ENCODE data around the gene AUH. TPM values are rescaled to one million over a fixed set of nuclear protein-coding genes. Genes with fewer than 3 reads are reported as not detected.

The AUH gene
- total and polyA plus RNA-seq, 2 donors (not counting 1 experiment from before 2014, with no cell fraction given) = 5.2 to 29.1 TPM

DNA sequence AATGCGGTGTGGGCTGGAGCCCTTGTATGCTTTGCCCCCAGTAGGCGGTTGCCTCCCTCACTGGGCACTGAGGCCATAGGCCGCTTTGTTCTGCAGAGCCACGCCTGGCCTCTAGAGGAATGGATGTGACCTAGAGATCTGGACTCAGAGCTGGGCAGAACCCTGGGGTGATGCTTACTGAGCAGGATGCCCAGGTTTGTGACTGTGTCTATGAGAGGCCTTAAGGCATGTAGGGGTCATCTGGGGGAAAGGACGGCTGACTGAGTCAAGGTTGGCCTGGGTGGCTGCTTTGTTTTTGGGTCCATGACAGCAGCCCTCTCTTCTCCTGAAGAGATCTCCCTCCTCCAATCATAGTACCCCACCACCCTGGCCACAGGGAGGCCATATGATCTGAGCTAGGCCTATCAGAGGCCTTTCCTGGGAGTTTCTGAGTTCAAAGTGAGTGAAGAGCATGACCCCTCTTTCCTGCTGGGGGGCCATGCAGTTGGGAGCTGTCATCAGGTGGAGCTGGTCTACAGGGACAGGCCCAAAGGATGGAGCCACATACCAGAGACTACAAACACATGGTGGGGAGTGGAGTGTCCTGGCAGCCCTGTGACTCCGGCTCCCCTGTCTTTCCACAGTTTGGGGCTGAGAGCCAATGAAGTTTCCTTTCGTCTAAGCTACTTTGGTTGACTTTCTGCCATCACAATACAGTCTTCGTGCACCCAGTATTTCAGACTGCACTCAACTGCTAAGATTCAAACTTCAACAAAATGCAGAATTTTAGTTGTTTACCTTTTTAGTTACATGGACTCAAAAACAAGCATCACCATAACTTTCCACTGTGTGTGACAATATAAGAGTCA is 165.4 kb downstream of the AUH start:
- H3K36me3 ChIP-seq (replicated peaks in 1 of 2; ENCODE audit: control extremely low read depth in 1 of 2, control insufficient read depth in 1 of 2, extremely low read depth in 1 of 2, insufficient read depth in 2 of 2, low read length in 1 of 2) = no peaks in the 10 kb centered on the region
- no peak overlapping the region for H3K4me3 ChIP-seq (ENCODE audit: control extremely low read depth in 1 of 5, extremely low read depth in 1 of 5, insufficient read depth in 1 of 5, low read depth in 2 of 5, low read length in 4 of 5)
- H3K9ac ChIP-seq (ENCODE audit: low read length) = no peak overlapping the region
- H3K9me3 Mint-ChIP-seq (ENCODE audit: insufficient read depth) = peaks cover 3% of the 10 kb centered on the region
- no peak for DNase-seq
- no peaks in the 10 kb centered on the region for H4K20me1 ChIP-seq (ENCODE audit: control insufficient read depth, insufficient read depth, low read length, poor library complexity, severe bottlenecking)
- ATAC-seq (ENCODE audit: low read depth) = no peak
- WGBS (ENCODE audit: insufficient coverage) = 93% methylated on average over 7 of the region's 8 CpGs
- intact Hi-C loops (cut with micrococcal nuclease) = no loop called here
- no peak overlapping the region for H3K27ac ChIP-seq (ENCODE audit: low read length in 2 of 2)
- H3K27me3 ChIP-seq (replicated peaks in 1 of 4; ENCODE audit: control extremely low read depth in 1 of 4, control insufficient read depth in 3 of 4, insufficient read depth in 4 of 4, low read length in 3 of 4) = no peaks in the 10 kb centered on the region
- no peak overlapping the region for H2AFZ ChIP-seq (ENCODE audit: insufficient read depth, low read depth, low read length, poor library complexity, severe bottlenecking)
- H3K4me2 ChIP-seq (replicated peaks; ENCODE audit: low read depth, low read length, poor library complexity, severe bottlenecking) = no peak overlapping the region
- POLR2A ChIA-PET = no interaction called here
- CTCF ChIA-PET = interaction anchor here (1.5 kb wide), 1 partner anchor 18 kb away, joined by 3 read pairs; no protein-coding TSS in a partner anchor
- TF ChIP-seq CTCF (IDR thresholded peaks at IDR 0.05) (no peak), EZH2 (IDR thresholded peaks at IDR 0.05; ENCODE audit: borderline replicate concordance, insufficient read depth, low read depth, low read length, poor library complexity, severe bottlenecking) (no peak)
- no peaks in the 10 kb centered on the region for H3K27me3 Mint-ChIP-seq
- no peak overlapping the region for H3K4me3 Mint-ChIP-seq
- peaks cover 31 to 40% of the 10 kb centered on the region in 2 donors for H3K4me1 ChIP-seq (ENCODE audit: control insufficient read depth in 2 of 2, insufficient read depth in 2 of 2, low read length in 2 of 2)
- H3K4me1 Mint-ChIP-seq = peaks cover 31% of the 10 kb centered on the region
- no peaks in the 10 kb centered on the region for H3K79me2 ChIP-seq (ENCODE audit: control insufficient read depth, insufficient read depth, low read length)
- no peak overlapping the region for H3K27ac Mint-ChIP-seq
- H3K9me3 ChIP-seq (ENCODE audit: control extremely low read depth in 1 of 3, control insufficient read depth in 2 of 3, insufficient read depth in 1 of 3, low read length in 2 of 3) = peaks cover 0 to 5% (median 0%) of the 10 kb centered on the region in 3 donors

GRCh38 chr9:91195372-91196012 is 166.2 kb downstream of the AUH start:
- H3K4me3 ChIP-seq (ENCODE audit: control extremely low read depth in 1 of 5, extremely low read depth in 1 of 5, insufficient read depth in 1 of 5, low read depth in 2 of 5, low read length in 4 of 5) = no peak overlapping the region
- intact Hi-C loops (cut with micrococcal nuclease) = no loop called here
- Mint-ChIP-seq H3K27me3 (no peaks in the 10 kb centered on the region), H3K27ac (no peak overlapping the region), H3K4me3 (no peak overlapping the region), H3K9me3 (ENCODE audit: insufficient read depth) (peaks cover under 1% of the 10 kb centered on the region), H3K4me1 (peaks cover 33% of the 10 kb centered on the region)
- DNase-seq (no peak), ATAC-seq (ENCODE audit: low read depth) (no peak)
- TF ChIP-seq EZH2 (IDR thresholded peaks at IDR 0.05; ENCODE audit: borderline replicate concordance, insufficient read depth, low read depth, low read length, poor library complexity, severe bottlenecking) = no peak
- no peak for TF ChIP-seq CTCF (IDR thresholded peaks at IDR 0.05)
- H3K79me2 ChIP-seq (ENCODE audit: control insufficient read depth, insufficient read depth, low read length) = no peaks in the 10 kb centered on the region
- no peak overlapping the region for H3K4me2 ChIP-seq (replicated peaks; ENCODE audit: low read depth, low read length, poor library complexity, severe bottlenecking)
- POLR2A ChIA-PET = no interaction called here
- no peak overlapping the region for H2AFZ ChIP-seq (ENCODE audit: insufficient read depth, low read depth, low read length, poor library complexity, severe bottlenecking)
- no peak overlapping the region for H3K9ac ChIP-seq (ENCODE audit: low read length)
- CTCF ChIA-PET = interaction anchor here (1.5 kb wide), 1 partner anchor 17 kb away, joined by 3 read pairs; no protein-coding TSS in a partner anchor
- no peaks in the 10 kb centered on the region for H3K27me3 ChIP-seq (replicated peaks in 1 of 4; ENCODE audit: control extremely low read depth in 1 of 4, control insufficient read depth in 3 of 4, insufficient read depth in 4 of 4, low read length in 3 of 4)
- H3K27ac ChIP-seq (ENCODE audit: low read length in 2 of 2) = no peak overlapping the region
- H3K9me3 ChIP-seq (ENCODE audit: control extremely low read depth in 1 of 3, control insufficient read depth in 2 of 3, insufficient read depth in 1 of 3, low read length in 2 of 3) = peaks cover 0 to 5% (median 0%) of the 10 kb centered on the region in 3 donors
- WGBS (ENCODE audit: insufficient coverage) = 100% methylated on average over 4 of the region's 5 CpGs
- no peaks in the 10 kb centered on the region for H3K36me3 ChIP-seq (replicated peaks in 1 of 2; ENCODE audit: control extremely low read depth in 1 of 2, control insufficient read depth in 1 of 2, extremely low read depth in 1 of 2, insufficient read depth in 2 of 2, low read length in 1 of 2)
- peaks cover 31 to 46% of the 10 kb centered on the region in 2 donors for H3K4me1 ChIP-seq (ENCODE audit: control insufficient read depth in 2 of 2, insufficient read depth in 2 of 2, low read length in 2 of 2)
- no peaks in the 10 kb centered on the region for H4K20me1 ChIP-seq (ENCODE audit: control insufficient read depth, insufficient read depth, low read length, poor library complexity, severe bottlenecking)

Data from B cell (primary cell).